H9 (cell line): ENCODE data around the gene ZFAND3. TPM values are rescaled to one million over a fixed set of nuclear protein-coding genes. Genes with fewer than 3 reads are reported as not detected.

Experiments
- DNase-seq: peaks from one replicate; pipeline ENCODE4 v3.0.0-alpha.2; 2017
- H2AFZ ChIP-seq: one replicate; pipeline ENCODE4 v1.6.1; 2013; ENCODE audit warnings: mild to moderate bottlenecking, low read length, control low read depth, moderate library complexity
- H2AK5ac ChIP-seq: 2 replicates; pipeline ENCODE4 v1.6.1; 2013; ENCODE audit warnings: low read length, control low read depth, mixed read lengths; ENCODE audit not compliant: insufficient read length
- H2BK120ac ChIP-seq: one replicate; pipeline ENCODE4 v1.6.1; 2013; ENCODE audit warnings: low read depth, mild to moderate bottlenecking, low read length, control low read depth, inconsistent platforms; ENCODE audit not compliant: poor library complexity, severe bottlenecking
- H2BK12ac ChIP-seq: 2 replicates; pipeline ENCODE4 v1.6.1; 2013; ENCODE audit warnings: low read length, control low read depth, mixed read lengths, low read depth; ENCODE audit not compliant: insufficient read length
- H2BK15ac ChIP-seq: 2 replicates; pipeline ENCODE4 v1.6.1; 2013; ENCODE audit warnings: low read depth, low read length, control low read depth
- H2BK20ac ChIP-seq: one replicate; pipeline ENCODE4 v1.6.1; 2013; ENCODE audit warnings: low read depth, mild to moderate bottlenecking, low read length, control low read depth, inconsistent platforms; ENCODE audit not compliant: poor library complexity, severe bottlenecking
- H2BK5ac ChIP-seq: 2 replicates; pipeline ENCODE4 v1.6.1; 2013; ENCODE audit warnings: low read length, control low read depth, mixed read lengths; ENCODE audit not compliant: insufficient read length
- H3K14ac ChIP-seq: 2 replicates; pipeline ENCODE4 v1.6.1; 2013; ENCODE audit warnings: low read length, control low read depth; ENCODE audit not compliant: insufficient read depth
- H3K18ac ChIP-seq: 2 replicates; pipeline ENCODE4 v1.6.1; 2013; ENCODE audit warnings: low read depth, mild to moderate bottlenecking, mixed read lengths, low read length, control low read depth; ENCODE audit not compliant: insufficient read length
- H3K23ac ChIP-seq: 2 replicates; pipeline ENCODE4 v1.6.1; 2013; ENCODE audit warnings: low read length, control low read depth, mixed read lengths, low read depth; ENCODE audit not compliant: insufficient read length
- H3K23me2 ChIP-seq: 2 replicates; pipeline ENCODE4 v1.6.1; 2013; ENCODE audit warnings: low read depth, mild to moderate bottlenecking, mixed read lengths, low read length, control low read depth; ENCODE audit not compliant: insufficient read length, poor library complexity, severe bottlenecking
- H3K27ac ChIP-seq: 2 replicates; pipeline ENCODE4 v1.5.1; 2013; ENCODE audit warnings: low read length, control low read depth, mixed read lengths, low read depth; ENCODE audit not compliant: insufficient read length
- H3K27me3 ChIP-seq: 2 replicates; pipeline ENCODE4 v1.6.1; 2013; ENCODE audit warnings: low read length, control low read depth, inconsistent platforms; ENCODE audit not compliant: insufficient read depth
- H3K4ac ChIP-seq: 2 replicates; pipeline ENCODE4 v1.6.1; 2013; ENCODE audit warnings: low read depth, mild to moderate bottlenecking, control low read depth, inconsistent platforms, low read length, moderate library complexity
- H3K4me1 ChIP-seq: 2 replicates; pipeline ENCODE4 v1.6.1; 2013; ENCODE audit warnings: low read length, control low read depth, inconsistent platforms; ENCODE audit not compliant: insufficient read depth
- H3K4me2 ChIP-seq: 2 replicates; pipeline ENCODE4 v1.6.1; 2013; ENCODE audit warnings: low read length, control low read depth, mixed read lengths; ENCODE audit not compliant: insufficient read length, insufficient read depth
- H3K56ac ChIP-seq: 2 replicates; pipeline ENCODE4 v1.6.1; 2013; ENCODE audit warnings: low read depth, mild to moderate bottlenecking, mixed read lengths, low read length, control low read depth; ENCODE audit not compliant: insufficient read length
- H3K79me1 ChIP-seq: 2 replicates; pipeline ENCODE4 v1.6.1; 2013; ENCODE audit warnings: low read depth, mild to moderate bottlenecking, moderate library complexity, low read length, control low read depth, inconsistent platforms; ENCODE audit not compliant: insufficient read depth, poor library complexity, severe bottlenecking
- H3K79me2 ChIP-seq: 2 replicates; pipeline ENCODE4 v1.6.1; 2013; ENCODE audit warnings: low read length, control low read depth, inconsistent platforms; ENCODE audit not compliant: insufficient read depth
- H3K9ac ChIP-seq: 2 replicates; pipeline ENCODE4 v1.6.1; 2013; ENCODE audit warnings: low read length, control low read depth, mixed read lengths; ENCODE audit not compliant: insufficient read length; ENCODE audit errors: extremely low read depth
- H3K9me3 ChIP-seq: one replicate; pipeline ENCODE4 v1.6.1; 2013; ENCODE audit warnings: low read depth, low read length, inconsistent platforms; ENCODE audit not compliant: control insufficient read depth
- H3T11ph ChIP-seq: one replicate; pipeline ENCODE4 v1.6.1; 2013; ENCODE audit warnings: mild to moderate bottlenecking, low read length, control low read depth, inconsistent platforms
- H4K20me1 ChIP-seq: one replicate; pipeline ENCODE4 v1.6.1; 2013; ENCODE audit not compliant: control insufficient read depth, insufficient read length, insufficient read depth
- H4K5ac ChIP-seq: 2 replicates; pipeline ENCODE4 v1.6.1; 2013; ENCODE audit warnings: low read depth, mild to moderate bottlenecking, mixed read lengths, low read length, control low read depth; ENCODE audit not compliant: insufficient read length
- H4K8ac ChIP-seq: replicated peaks from 2 replicates; pipeline ENCODE4 v1.6.1; 2013; ENCODE audit warnings: low read length, control low read depth, mixed read lengths, low read depth; ENCODE audit not compliant: insufficient read length
- H4K91ac ChIP-seq: 2 replicates; pipeline ENCODE4 v1.6.1; 2013; ENCODE audit warnings: low read depth, mild to moderate bottlenecking, moderate library complexity, mixed read lengths, low read length, control low read depth; ENCODE audit not compliant: insufficient read length
- H3K27ac Mint-ChIP-seq, 3 experiments: 2 replicates in 2 of 3; 3 replicates in 1 of 3; pipeline ENCODE4 v1.8.0; 2020 to 2021; ENCODE audit warnings: mixed read lengths in 3 of 3, mild to moderate bottlenecking in 1 of 3, moderate library complexity in 1 of 3
- H3K27me3 Mint-ChIP-seq: 2 replicates; pipeline ENCODE4 v1.8.0; 2021; ENCODE audit warnings: low read depth, mild to moderate bottlenecking, moderate library complexity, mixed read lengths
- H3K36me3 Mint-ChIP-seq, 3 experiments: 2 replicates in 2 of 3; 3 replicates in 1 of 3; pipeline ENCODE4 v1.8.0; 2020 to 2021; ENCODE audit warnings: low read depth in 3 of 3, mixed read lengths in 3 of 3; ENCODE audit not compliant: insufficient read depth in 1 of 3
- H3K4me1 Mint-ChIP-seq, 2 experiments: 2 replicates each; pipeline ENCODE4 v1.8.0; 2020; ENCODE audit warnings: mixed read lengths in 2 of 2
- H3K4me3 Mint-ChIP-seq, 2 experiments: 2 replicates in 1 of 2; 3 replicates in 1 of 2; pipeline ENCODE4 v1.8.0; 2020 to 2021; ENCODE audit warnings: mild to moderate bottlenecking in 2 of 2, mixed read lengths in 2 of 2, moderate library complexity in 1 of 2
- H3K9me3 Mint-ChIP-seq, 2 experiments: 2 replicates in 1 of 2; 3 replicates in 1 of 2; pipeline ENCODE4 v1.8.0; 2020; ENCODE audit warnings: mild to moderate bottlenecking in 2 of 2, mixed read lengths in 2 of 2, moderate library complexity in 1 of 2
- WGBS: extraction: QIAGEN DNeasy Blood & Tissue Kit; methylation state at CpG from one replicate; pipeline ENCODE4 v1.1.7; 2013; ENCODE audit warnings: missing lambda C conversion rate, low lambda C conversion rate, mixed read lengths; ENCODE audit not compliant: insufficient read length; ENCODE audit errors: extremely low coverage; 5-methylcytosine and 5-hydroxymethylcytosine counted together
- total RNA-seq: library from RNA; stranded (reverse); gene quantifications from 2 replicates; pipeline ENCODE4 v1.2.1, GENCODE V29; 2021
- TF ChIP-seq, protein P1 (sequence below): fragments of 200-600 bp; sonication (generic); conservative IDR thresholded peaks from 3 replicates; pipeline ENCODE4 v1.8.0; 2021; ENCODE audit warnings: antibody characterized with exemption, mild to moderate bottlenecking

Gene ZFAND3
- total RNA-seq, 1 experiment from 2014 or later, result 57.7 TPM

GRCh38 chr6:38164671-38165108, 345.2 kb downstream of the ZFAND3 start:
- Histone ChIP-seq H3K27ac (no peak overlapping the region), H3K23me2 (no peaks in the 10 kb centered on the region), H2BK20ac (no peak overlapping the region), H2BK5ac (no peak overlapping the region), H3K56ac (no peak overlapping the region), H3K4me1 (no peaks in the 10 kb centered on the region; the same call in 1 of the 2 replicates), H3K23ac (no peak overlapping the region), H2AK5ac (no peak overlapping the region), H3K4me2 (no peak overlapping the region), H3K14ac (no peak overlapping the region), H3K9ac (no peak overlapping the region), H2BK120ac (no peak overlapping the region), H3K79me1 (no peaks in the 10 kb centered on the region), H4K91ac (no peak overlapping the region), H4K8ac (no peak overlapping the region), H3K18ac (no peak overlapping the region), H3K9me3 (no peaks in the 10 kb centered on the region), H3K79me2 (no peaks in the 10 kb centered on the region), H3T11ph (no peak overlapping the region), H2BK15ac (no peak overlapping the region), H2BK12ac (no peak overlapping the region), H3K4ac (no peak overlapping the region), H4K5ac (no peak overlapping the region), H4K20me1 (no peaks in the 10 kb centered on the region), H3K27me3 (no peaks in the 10 kb centered on the region), H2AFZ (no peak overlapping the region)
- no peak for DNase-seq
- TF ChIP-seq, protein P1, sequence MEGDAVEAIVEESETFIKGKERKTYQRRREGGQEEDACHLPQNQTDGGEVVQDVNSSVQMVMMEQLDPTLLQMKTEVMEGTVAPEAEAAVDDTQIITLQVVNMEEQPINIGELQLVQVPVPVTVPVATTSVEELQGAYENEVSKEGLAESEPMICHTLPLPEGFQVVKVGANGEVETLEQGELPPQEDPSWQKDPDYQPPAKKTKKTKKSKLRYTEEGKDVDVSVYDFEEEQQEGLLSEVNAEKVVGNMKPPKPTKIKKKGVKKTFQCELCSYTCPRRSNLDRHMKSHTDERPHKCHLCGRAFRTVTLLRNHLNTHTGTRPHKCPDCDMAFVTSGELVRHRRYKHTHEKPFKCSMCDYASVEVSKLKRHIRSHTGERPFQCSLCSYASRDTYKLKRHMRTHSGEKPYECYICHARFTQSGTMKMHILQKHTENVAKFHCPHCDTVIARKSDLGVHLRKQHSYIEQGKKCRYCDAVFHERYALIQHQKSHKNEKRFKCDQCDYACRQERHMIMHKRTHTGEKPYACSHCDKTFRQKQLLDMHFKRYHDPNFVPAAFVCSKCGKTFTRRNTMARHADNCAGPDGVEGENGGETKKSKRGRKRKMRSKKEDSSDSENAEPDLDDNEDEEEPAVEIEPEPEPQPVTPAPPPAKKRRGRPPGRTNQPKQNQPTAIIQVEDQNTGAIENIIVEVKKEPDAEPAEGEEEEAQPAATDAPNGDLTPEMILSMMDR, result no peak
- Mint-ChIP-seq H3K4me1 (peaks cover 13 to 28% of the 10 kb centered on the region in 2 experiments), H3K27me3 (no peaks in the 10 kb centered on the region; the same call in 1 of the 2 replicates), H3K36me3 (peaks cover 2 to 12% (median 4%) of the 10 kb centered on the region in 3 experiments; a peak in 6 of 7 replicates), H3K4me3 (no peak overlapping the region), H3K9me3 (no peaks in the 10 kb centered on the region), H3K27ac (no peak overlapping the region; a peak in 1 of 7 replicates)
- no CpG with 5 or more reads among the region's 14 CpGs for WGBS
